ENCODE results near the gene ADAT3.

The ADAT3 gene

GRCh38 chr19:1911995-1912394 is 6.8 kb downstream of the ADAT3 start:
- H3K36me3 Mint-ChIP-seq, result peaks cover 4% of the 10 kb centered on the region

GRCh38 chr19:1912760-1913505 is 7.7 kb downstream of the ADAT3 start:
- ATAC-seq, result no peak
- Mint-ChIP-seq H3K9me3 (no peaks in the 10 kb centered on the region), H3K4me1 (peaks cover 21% of the 10 kb centered on the region), H3K4me3 (no peak overlapping the region), H3K36me3 (peaks cover 8% of the 10 kb centered on the region), H3K27ac (no peak overlapping the region)
- no peak for DNase-seq (ENCODE audit: low spot score in 2 of 2)

More at GRCh38 chr19:1911995-1912394, 6.8 kb downstream of the ADAT3 start:
- ATAC-seq, result no peak
- Mint-ChIP-seq H3K27ac (no peak overlapping the region), H3K4me3 (no peak overlapping the region), H3K9me3 (no peaks in the 10 kb centered on the region), H3K4me1 (peaks cover 21% of the 10 kb centered on the region)
- DNase-seq (ENCODE audit: low spot score in 2 of 2), result no peak

GRCh38 chr19:1913781-1914577 is 8.8 kb downstream of the ADAT3 start:
- Mint-ChIP-seq H3K4me3 (no peak overlapping the region), H3K9me3 (no peaks in the 10 kb centered on the region), H3K36me3 (peaks cover 17% of the 10 kb centered on the region), H3K27ac (no peak overlapping the region), H3K4me1 (peaks cover 16% of the 10 kb centered on the region)
- no peak for DNase-seq (ENCODE audit: low spot score in 2 of 2)
- ATAC-seq, result no peak

- Mint-ChIP-seq H3K9me3 (no peaks in the 10 kb centered on the region), H3K27ac (no peak overlapping the region), H3K36me3 (peaks cover 26% of the 10 kb centered on the region), H3K4me3 (no peak overlapping the region), H3K4me1 (peaks cover 7% of the 10 kb centered on the region)
- DNase-seq (ENCODE audit: low spot score in 2 of 2), result no peak
- ATAC-seq, result no peak
These were observed 9.7 kb downstream of the ADAT3 start for GRCh38 chr19:1914826-1915341.

GRCh38 chr19:1917146-1917545 is 11.9 kb downstream of the ADAT3 start:
- DNase-seq (ENCODE audit: low spot score in 2 of 2) (no peak), ATAC-seq (no peak)
- H3K36me3 Mint-ChIP-seq, result peaks cover 38% of the 10 kb centered on the region
- no peaks in the 10 kb centered on the region for H3K4me1 Mint-ChIP-seq
- H3K27ac Mint-ChIP-seq, result no peak overlapping the region
- no peaks in the 10 kb centered on the region for H3K9me3 Mint-ChIP-seq
- H3K4me3 Mint-ChIP-seq, result no peak overlapping the region

GRCh38 chr19:1917926-1918325 is 12.7 kb downstream of the ADAT3 start:
- no peak overlapping the region for H3K27ac Mint-ChIP-seq
- peaks cover 42% of the 10 kb centered on the region for H3K36me3 Mint-ChIP-seq
- peaks cover under 1% of the 10 kb centered on the region for H3K4me1 Mint-ChIP-seq
- ATAC-seq (no peak), DNase-seq (ENCODE audit: low spot score in 2 of 2) (no peak)
- no peaks in the 10 kb centered on the region for H3K9me3 Mint-ChIP-seq
- H3K4me3 Mint-ChIP-seq, result no peak overlapping the region

- ATAC-seq, result no peak
- Mint-ChIP-seq H3K9me3 (no peaks in the 10 kb centered on the region), H3K27ac (no peak overlapping the region), H3K4me3 (no peak overlapping the region), H3K4me1 (peaks cover 7% of the 10 kb centered on the region), H3K36me3 (peaks cover 42% of the 10 kb centered on the region)
- no peak for DNase-seq (ENCODE audit: low spot score in 2 of 2)
These were observed 13.8 kb downstream of the ADAT3 start for GRCh38 chr19:1918975-1919374.

GRCh38 chr19:1920644-1921043 is 15.4 kb downstream of the ADAT3 start:
- no peak overlapping the region for H3K4me3 Mint-ChIP-seq
- no peak for DNase-seq (ENCODE audit: low spot score in 2 of 2)
- H3K27ac Mint-ChIP-seq, result no peak overlapping the region
- H3K36me3 Mint-ChIP-seq, result peaks cover 48% of the 10 kb centered on the region
- no peak for ATAC-seq
- H3K4me1 Mint-ChIP-seq, result peaks cover 7% of the 10 kb centered on the region
- H3K9me3 Mint-ChIP-seq, result no peaks in the 10 kb centered on the region

- Mint-ChIP-seq H3K9me3 (no peaks in the 10 kb centered on the region), H3K4me1 (peaks cover 7% of the 10 kb centered on the region), H3K27ac (no peak overlapping the region), H3K4me3 (no peak overlapping the region), H3K36me3 (peaks cover 48% of the 10 kb centered on the region)
- ATAC-seq (no peak), DNase-seq (ENCODE audit: low spot score in 2 of 2) (no peak)
These were observed 16.1 kb downstream of the ADAT3 start for GRCh38 chr19:1921326-1921725.

GRCh38 chr19:1921825-1922224 is 16.6 kb downstream of the ADAT3 start:
- ATAC-seq (peak; percentile 8), DNase-seq (ENCODE audit: low spot score in 2 of 2) (no peak)
- Mint-ChIP-seq H3K27ac (no peak overlapping the region), H3K4me3 (no peak overlapping the region), H3K9me3 (no peaks in the 10 kb centered on the region), H3K4me1 (peaks cover 7% of the 10 kb centered on the region), H3K36me3 (peaks cover 48% of the 10 kb centered on the region)

GRCh38 chr19:1922803-1923202 is 17.6 kb downstream of the ADAT3 start:
- Mint-ChIP-seq H3K36me3 (peaks cover 41% of the 10 kb centered on the region), H3K4me1 (peaks cover 12% of the 10 kb centered on the region)
- ATAC-seq, result no peak

GRCh38 chr19:1923319-1923718 is 18.1 kb downstream of the ADAT3 start:
- Mint-ChIP-seq H3K4me3 (no peak overlapping the region), H3K36me3 (peaks cover 37% of the 10 kb centered on the region), H3K9me3 (no peaks in the 10 kb centered on the region), H3K4me1 (peaks cover 16% of the 10 kb centered on the region), H3K27ac (no peak overlapping the region)
- DNase-seq (ENCODE audit: low spot score in 2 of 2) (no peak), ATAC-seq (peak; percentile 71)

More at GRCh38 chr19:1922803-1923202, 17.6 kb downstream of the ADAT3 start:
- no peak overlapping the region for H3K27ac Mint-ChIP-seq
- no peak for DNase-seq (ENCODE audit: low spot score in 2 of 2)
- no peaks in the 10 kb centered on the region for H3K9me3 Mint-ChIP-seq
- no peak overlapping the region for H3K4me3 Mint-ChIP-seq

- H3K9me3 Mint-ChIP-seq, result no peaks in the 10 kb centered on the region
- H3K27ac Mint-ChIP-seq, result no peak overlapping the region
- DNase-seq (ENCODE audit: low spot score in 2 of 2) (no peak), ATAC-seq (no peak)
- peaks cover 26% of the 10 kb centered on the region for H3K36me3 Mint-ChIP-seq
- peaks cover 16% of the 10 kb centered on the region for H3K4me1 Mint-ChIP-seq
- H3K4me3 Mint-ChIP-seq, result no peak overlapping the region
These were observed 19.2 kb downstream of the ADAT3 start for GRCh38 chr19:1924320-1924961.

GRCh38 chr19:1925544-1925943 is 20.3 kb downstream of the ADAT3 start:
- no peak overlapping the region for H3K4me3 Mint-ChIP-seq
- peaks cover 24% of the 10 kb centered on the region for H3K4me1 Mint-ChIP-seq
- ATAC-seq (no peak), DNase-seq (ENCODE audit: low spot score in 2 of 2) (no peak)
- no peak overlapping the region for H3K27ac Mint-ChIP-seq
- H3K9me3 Mint-ChIP-seq, result no peaks in the 10 kb centered on the region
- peaks cover 15% of the 10 kb centered on the region for H3K36me3 Mint-ChIP-seq

GRCh38 chr19:1929021-1929742 is 24.0 kb downstream of the ADAT3 start:
- Mint-ChIP-seq H3K36me3 (peaks cover 6% of the 10 kb centered on the region), H3K9me3 (no peaks in the 10 kb centered on the region), H3K27ac (peak overlapping the region; percentile 60), H3K4me3 (peak overlapping the region; percentile 75), H3K4me1 (peaks cover 24% of the 10 kb centered on the region)
- ATAC-seq (peak; percentile 92), DNase-seq (ENCODE audit: low spot score in 2 of 2) (peak; percentile 91)

Measured in stimulated activated effector memory CD8-positive, alpha-beta T cell treated with anti-CD3 and anti-CD28 coated beads, Interleukin-12 subunit alpha, Interleukin-12 subunit beta, amount 100 ng/mL, for 72 hours (primary cell).